GM18505 (cell line): ENCODE data around the gene ERCC6.

ENCODE experiments used
- ATAC-seq: cut with Tn5 transposase; IDR thresholded peaks from one replicate; pipeline ENCODE4 v1.9.1; 2021; ENCODE audit not compliant: unreplicated experiment
- POLR2A ChIP-seq: IDR thresholded peaks from 4 replicates; pipeline ENCODE4 v1.6.1; 2011; ENCODE audit warnings: borderline replicate concordance; ENCODE audit not compliant: insufficient read depth, insufficient read length; ENCODE audit errors: extremely low read depth

The ERCC6 gene

GRCh38 chr10:49512121-49512809 lies 26.7 kb downstream of the ERCC6 start:
- ATAC-seq, result no peak
- no peak for TF ChIP-seq POLR2A

- no peak for ATAC-seq
- no peak for TF ChIP-seq POLR2A
These were observed 29.1 kb downstream of the ERCC6 start for GRCh38 chr10:49509771-49510303.

- no peak for ATAC-seq
- TF ChIP-seq POLR2A, result no peak
These were observed 30.3 kb downstream of the ERCC6 start for GRCh38 chr10:49508654-49509053.

- TF ChIP-seq POLR2A, result no peak
- no peak for ATAC-seq
These were observed 30.7 kb downstream of the ERCC6 start for GRCh38 chr10:49508249-49508648.

- ATAC-seq, result no peak
- TF ChIP-seq POLR2A, result no peak
These were observed 33.3 kb downstream of the ERCC6 start for GRCh38 chr10:49505589-49505988.

- no peak for ATAC-seq
- TF ChIP-seq POLR2A, result no peak
These were observed 33.8 kb downstream of the ERCC6 start for GRCh38 chr10:49505076-49505475.

- no peak for TF ChIP-seq POLR2A
- ATAC-seq, result no peak
These were observed 34.4 kb downstream of the ERCC6 start for GRCh38 chr10:49504528-49504927.

GRCh38 chr10:49502358-49502757 lies 36.6 kb downstream of the ERCC6 start:
- ATAC-seq, result no peak
- no peak for TF ChIP-seq POLR2A

- no peak for TF ChIP-seq POLR2A
- ATAC-seq, result no peak
These were observed 38.5 kb downstream of the ERCC6 start for GRCh38 chr10:49500412-49500811.

GRCh38 chr10:49499305-49499851 lies 39.5 kb downstream of the ERCC6 start:
- no peak for TF ChIP-seq POLR2A
- no peak for ATAC-seq

GRCh38 chr10:49498425-49498824 lies 40.5 kb downstream of the ERCC6 start:
- TF ChIP-seq POLR2A, result no peak
- no peak for ATAC-seq

GRCh38 chr10:49497358-49497757 lies 41.6 kb downstream of the ERCC6 start:
- ATAC-seq, result no peak
- TF ChIP-seq POLR2A, result no peak

- TF ChIP-seq POLR2A, result no peak
- ATAC-seq, result no peak
These were observed 50.7 kb downstream of the ERCC6 start for GRCh38 chr10:49488056-49488717.

- TF ChIP-seq POLR2A, result no peak
- no peak for ATAC-seq
These were observed 52.2 kb downstream of the ERCC6 start for GRCh38 chr10:49486738-49487137.
